HEK293 (cell line): ENCODE results near the gene CD33.

Experiments
- CTCF ChIA-PET: fragments of 350-600 bp; formaldehyde crosslinking; extraction: SDS; loops from one replicate; lab custom pipeline; 2021; ENCODE audit warnings: antibody characterized with exemption; lab: Yijun Ruan, JAX
- POLR2A ChIA-PET: fragments of 300-600 bp; formaldehyde crosslinking; extraction: SDS; loops from one replicate; lab custom pipeline; 2020; ENCODE audit warnings: antibody characterized with exemption, inconsistent platforms; lab: Yijun Ruan, JAX
- H3K27ac ChIP-seq: fragments of 200-500 bp; sonication (Bioruptor generic); 2 replicates; pipeline ENCODE4 v1.5.1; 2014; ENCODE audit warnings: low read depth, low read length, control low read depth, inconsistent platforms; ENCODE audit errors: extremely low read depth
- H3K36me3 ChIP-seq, 2 experiments: fragments of 200-500 bp in 1 of 2; sonication (Bioruptor generic) in 1 of 2; 1 replicate in 1 of 2; 2 replicates in 1 of 2; pipeline ENCODE4 v1.5.1; 2014 to 2017; ENCODE audit warnings: inconsistent platforms in 2 of 2, low read length in 2 of 2; ENCODE audit not compliant: control insufficient read depth in 2 of 2, insufficient read depth in 1 of 2
- H3K4me1 ChIP-seq: fragments of 200-500 bp; sonication (Bioruptor generic); 2 replicates; pipeline ENCODE4 v1.5.1; 2014; ENCODE audit warnings: mild to moderate bottlenecking, low read length, inconsistent platforms; ENCODE audit not compliant: control insufficient read depth, insufficient read depth
- H3K4me3 ChIP-seq: 2 replicates; pipeline ENCODE4 v1.5.1; 2011; ENCODE audit warnings: low read depth, mild to moderate bottlenecking, control low read depth, low read length, moderate library complexity
- H3K9me3 ChIP-seq: fragments of 200-500 bp; sonication (Bioruptor generic); 2 replicates; pipeline ENCODE4 v1.5.1; 2014; ENCODE audit warnings: low read depth, low read length, inconsistent platforms; ENCODE audit not compliant: control insufficient read depth, insufficient read depth
- GLIS2 ChIP-seq: fragments of 450-650 bp; formaldehyde crosslinking; IDR thresholded peaks from 2 replicates; pipeline ENCODE4 v1.5.1; 2016; ENCODE audit warnings: missing biosample characterization, missing genetic modification characterization
- KLF17 ChIP-seq: fragments of 450-650 bp; formaldehyde crosslinking; IDR thresholded peaks from 2 replicates; pipeline ENCODE4 v1.5.1; 2016; ENCODE audit warnings: missing biosample characterization, missing genetic modification characterization
- KLF7 ChIP-seq: fragments of 450-650 bp; formaldehyde crosslinking; IDR thresholded peaks from 2 replicates; pipeline ENCODE4 v1.5.1; 2016; ENCODE audit warnings: missing biosample characterization, missing genetic modification characterization, borderline replicate concordance
- MEIS1 ChIP-seq: sonication (generic); formaldehyde crosslinking; IDR thresholded peaks from 2 replicates; pipeline ENCODE4 v1.8.1; 2022; ENCODE audit warnings: missing genetic modification reagents, mild to moderate bottlenecking, borderline replicate concordance
- PRDM1 ChIP-seq: fragments of 450-650 bp; formaldehyde crosslinking; IDR thresholded peaks from 2 replicates; pipeline ENCODE4; 2016; ENCODE audit warnings: missing biosample characterization, missing genetic modification characterization
- ZBTB1 ChIP-seq: fragments of 450-650 bp; formaldehyde crosslinking; IDR thresholded peaks from 2 replicates; pipeline ENCODE4 v1.5.1; 2016; ENCODE audit warnings: missing biosample characterization, missing genetic modification characterization
- ZFP69B ChIP-seq: fragments of 450-650 bp; formaldehyde crosslinking; IDR thresholded peaks from 2 replicates; pipeline ENCODE4 v1.5.1; 2016; ENCODE audit warnings: missing biosample characterization, missing genetic modification characterization
- ZNF155 ChIP-seq: fragments of 450-650 bp; formaldehyde crosslinking; IDR thresholded peaks from 2 replicates; pipeline ENCODE4 v1.5.1; 2016; ENCODE audit warnings: missing biosample characterization, missing genetic modification characterization
- ZNF16 ChIP-seq: fragments of 450-650 bp; formaldehyde crosslinking; IDR thresholded peaks from 2 replicates; pipeline ENCODE4 v1.5.1; 2016; ENCODE audit warnings: low read depth, missing biosample characterization, missing genetic modification characterization
- ZNF169 ChIP-seq: fragments of 450-650 bp; formaldehyde crosslinking; IDR thresholded peaks from 2 replicates; pipeline ENCODE4 v1.5.1; 2016; ENCODE audit warnings: missing biosample characterization, missing genetic modification characterization
- ZNF24 ChIP-seq: fragments of 450-650 bp; formaldehyde crosslinking; IDR thresholded peaks from 2 replicates; pipeline ENCODE4 v1.5.1; 2016; ENCODE audit warnings: missing biosample characterization, missing genetic modification characterization
- ZNF324 ChIP-seq: fragments of 450-650 bp; formaldehyde crosslinking; IDR thresholded peaks from 2 replicates; pipeline ENCODE4 v1.5.1; 2016; ENCODE audit warnings: missing biosample characterization, missing genetic modification characterization
- ZNF416 ChIP-seq: fragments of 450-650 bp; formaldehyde crosslinking; IDR thresholded peaks from 2 replicates; pipeline ENCODE4 v1.5.1; 2016; ENCODE audit warnings: missing biosample characterization, missing genetic modification characterization
- ZNF423 ChIP-seq: fragments of 450-650 bp; formaldehyde crosslinking; IDR thresholded peaks from 2 replicates; pipeline ENCODE4 v1.5.1; 2016; ENCODE audit warnings: missing biosample characterization, missing genetic modification characterization
- ZNF488 ChIP-seq: fragments of 450-650 bp; formaldehyde crosslinking; IDR thresholded peaks from 2 replicates; pipeline ENCODE4 v1.5.1; 2016; ENCODE audit warnings: missing biosample characterization, missing genetic modification characterization
- ZNF548 ChIP-seq: fragments of 450-650 bp; formaldehyde crosslinking; IDR thresholded peaks from 2 replicates; pipeline ENCODE4 v1.5.1; 2016; ENCODE audit warnings: missing biosample characterization, missing genetic modification characterization
- ZNF701 ChIP-seq: fragments of 450-650 bp; formaldehyde crosslinking; IDR thresholded peaks from 2 replicates; pipeline ENCODE4 v1.5.1; 2016; ENCODE audit warnings: missing biosample characterization, missing genetic modification characterization
- ZNF747 ChIP-seq: fragments of 450-650 bp; formaldehyde crosslinking; IDR thresholded peaks from 2 replicates; pipeline ENCODE4 v1.5.1; 2016; ENCODE audit warnings: missing biosample characterization, missing genetic modification characterization
- ZNF830 ChIP-seq: fragments of 450-650 bp; IDR thresholded peaks from 2 replicates; pipeline ENCODE4 v1.5.0; 2018; ENCODE audit warnings: missing biosample characterization, missing genetic modification characterization, low read depth, mild to moderate bottlenecking, moderate library complexity
- ZNF837 ChIP-seq: fragments of 450-650 bp; formaldehyde crosslinking; IDR thresholded peaks from 2 replicates; pipeline ENCODE4 v1.5.1; 2016; ENCODE audit warnings: missing biosample characterization, missing genetic modification characterization
- TF ChIP-seq, protein P1 (sequence below): fragments of 450-650 bp; formaldehyde crosslinking; IDR thresholded peaks from 2 replicates; pipeline ENCODE4 v1.5.0; 2017; ENCODE audit warnings: missing biosample characterization, missing genetic modification characterization, borderline replicate concordance

The CD33 gene

GRCh38 chr19:51200071-51200666, 24.7 kb upstream of the CD33 start (continued):
- TF ChIP-seq, protein P1, sequence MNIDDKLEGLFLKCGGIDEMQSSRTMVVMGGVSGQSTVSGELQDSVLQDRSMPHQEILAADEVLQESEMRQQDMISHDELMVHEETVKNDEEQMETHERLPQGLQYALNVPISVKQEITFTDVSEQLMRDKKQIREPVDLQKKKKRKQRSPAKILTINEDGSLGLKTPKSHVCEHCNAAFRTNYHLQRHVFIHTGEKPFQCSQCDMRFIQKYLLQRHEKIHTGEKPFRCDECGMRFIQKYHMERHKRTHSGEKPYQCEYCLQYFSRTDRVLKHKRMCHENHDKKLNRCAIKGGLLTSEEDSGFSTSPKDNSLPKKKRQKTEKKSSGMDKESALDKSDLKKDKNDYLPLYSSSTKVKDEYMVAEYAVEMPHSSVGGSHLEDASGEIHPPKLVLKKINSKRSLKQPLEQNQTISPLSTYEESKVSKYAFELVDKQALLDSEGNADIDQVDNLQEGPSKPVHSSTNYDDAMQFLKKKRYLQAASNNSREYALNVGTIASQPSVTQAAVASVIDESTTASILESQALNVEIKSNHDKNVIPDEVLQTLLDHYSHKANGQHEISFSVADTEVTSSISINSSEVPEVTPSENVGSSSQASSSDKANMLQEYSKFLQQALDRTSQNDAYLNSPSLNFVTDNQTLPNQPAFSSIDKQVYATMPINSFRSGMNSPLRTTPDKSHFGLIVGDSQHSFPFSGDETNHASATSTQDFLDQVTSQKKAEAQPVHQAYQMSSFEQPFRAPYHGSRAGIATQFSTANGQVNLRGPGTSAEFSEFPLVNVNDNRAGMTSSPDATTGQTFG, result no peak
- no peak for TF ChIP-seq ZNF169

GRCh38 chr19:51201712-51202111, 23.2 kb upstream of the CD33 start:
- no peak overlapping the region for H3K27ac ChIP-seq
- H3K4me3 ChIP-seq, result no peak overlapping the region
- no peaks in the 10 kb centered on the region for H3K4me1 ChIP-seq
- no peaks in the 10 kb centered on the region for H3K36me3 ChIP-seq
- POLR2A ChIA-PET, result no interaction called here
- TF ChIP-seq ZNF747 (tag by site-specific recombination) (no peak), ZNF16 (no peak), ZBTB1 (no peak), KLF7 (tag by site-specific recombination) (no peak), ZNF155 (tag by site-specific recombination) (no peak), GLIS2 (tag by site-specific recombination) (no peak), ZNF24 (tag by site-specific recombination) (no peak), KLF17 (no peak), ZNF324 (no peak)
- TF ChIP-seq, all 188 proteins: peak for 0
- CTCF ChIA-PET, result interaction anchor here (0.6 kb wide), 1 partner anchor 235 kb away, joined by 3 read pairs; no protein-coding TSS in a partner anchor
- H3K9me3 ChIP-seq, result no peaks in the 10 kb centered on the region

GRCh38 chr19:51203916-51204315, 21.0 kb upstream of the CD33 start:
- H3K4me3 ChIP-seq, result no peak overlapping the region
- ChIA-PET CTCF (interaction anchor here (0.6 to 0.7 kb wide), 2 partner anchors 45 to 517 kb away, joined by 3 to 5 read pairs; no protein-coding TSS in a partner anchor), POLR2A (no interaction called here)
- H3K9me3 ChIP-seq, result no peaks in the 10 kb centered on the region
- H3K27ac ChIP-seq, result no peak overlapping the region
- no peaks in the 10 kb centered on the region for H3K36me3 ChIP-seq
- no peak for TF ChIP-seq ZNF548
- TF ChIP-seq PRDM1 (tag by site-specific recombination), result peak; percentile 41; the same call in 1 of the 2 replicates
- H3K4me1 ChIP-seq, result no peaks in the 10 kb centered on the region

- H3K27ac ChIP-seq, result no peak overlapping the region
- H3K9me3 ChIP-seq, result no peaks in the 10 kb centered on the region
- ChIA-PET CTCF (interaction anchor here (0.7 kb wide), 1 partner anchor 45 kb away, joined by 3 read pairs; no protein-coding TSS in a partner anchor), POLR2A (no interaction called here)
- H3K4me3 ChIP-seq, result no peak overlapping the region
- no peaks in the 10 kb centered on the region for H3K4me1 ChIP-seq
- no peaks in the 10 kb centered on the region for H3K36me3 ChIP-seq
- TF ChIP-seq MEIS1 (no peak), ZNF488 (tag by site-specific recombination) (no peak), ZNF423 (no peak), ZNF416 (no peak), ZNF837 (tag by site-specific recombination) (no peak), ZFP69B (tag by site-specific recombination) (no peak), ZNF830 (tag by site-specific recombination) (no peak), ZNF701 (tag by site-specific recombination) (no peak)
Measured at GRCh38 chr19:51204321-51204720, 20.6 kb upstream of the CD33 start.
